ENCODE results near the gene TLCD2.

- TF ChIP-seq, protein P1, sequence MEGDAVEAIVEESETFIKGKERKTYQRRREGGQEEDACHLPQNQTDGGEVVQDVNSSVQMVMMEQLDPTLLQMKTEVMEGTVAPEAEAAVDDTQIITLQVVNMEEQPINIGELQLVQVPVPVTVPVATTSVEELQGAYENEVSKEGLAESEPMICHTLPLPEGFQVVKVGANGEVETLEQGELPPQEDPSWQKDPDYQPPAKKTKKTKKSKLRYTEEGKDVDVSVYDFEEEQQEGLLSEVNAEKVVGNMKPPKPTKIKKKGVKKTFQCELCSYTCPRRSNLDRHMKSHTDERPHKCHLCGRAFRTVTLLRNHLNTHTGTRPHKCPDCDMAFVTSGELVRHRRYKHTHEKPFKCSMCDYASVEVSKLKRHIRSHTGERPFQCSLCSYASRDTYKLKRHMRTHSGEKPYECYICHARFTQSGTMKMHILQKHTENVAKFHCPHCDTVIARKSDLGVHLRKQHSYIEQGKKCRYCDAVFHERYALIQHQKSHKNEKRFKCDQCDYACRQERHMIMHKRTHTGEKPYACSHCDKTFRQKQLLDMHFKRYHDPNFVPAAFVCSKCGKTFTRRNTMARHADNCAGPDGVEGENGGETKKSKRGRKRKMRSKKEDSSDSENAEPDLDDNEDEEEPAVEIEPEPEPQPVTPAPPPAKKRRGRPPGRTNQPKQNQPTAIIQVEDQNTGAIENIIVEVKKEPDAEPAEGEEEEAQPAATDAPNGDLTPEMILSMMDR (IDR thresholded peaks at IDR 0.05) = no peak
- TF ChIP-seq, protein P2, sequence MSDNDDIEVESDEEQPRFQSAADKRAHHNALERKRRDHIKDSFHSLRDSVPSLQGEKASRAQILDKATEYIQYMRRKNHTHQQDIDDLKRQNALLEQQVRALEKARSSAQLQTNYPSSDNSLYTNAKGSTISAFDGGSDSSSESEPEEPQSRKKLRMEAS (CRISPR knock-in tag; IDR thresholded peaks at IDR 0.05) = no peak
- TF ChIP-seq JUN (CRISPR knock-in tag; IDR thresholded peaks at IDR 0.05) = no peak
- no peak for TF ChIP-seq ZNF512 (CRISPR knock-in tag; IDR thresholded peaks at IDR 0.05; ENCODE audit: borderline replicate concordance)
- TF ChIP-seq KAT7 (CRISPR knock-in tag; IDR thresholded peaks at IDR 0.05; ENCODE audit: borderline replicate concordance) = no peak
- no peak for TF ChIP-seq TCF7 (CRISPR knock-in tag; IDR thresholded peaks at IDR 0.05; ENCODE audit: low read depth)
- TF ChIP-seq TP53 (CRISPR knock-in tag; IDR thresholded peaks at IDR 0.05) = no peak
- no peak for TF ChIP-seq E2F5 (CRISPR knock-in tag; IDR thresholded peaks at IDR 0.05)
- no peak for TF ChIP-seq ESRRA (CRISPR knock-in tag; IDR thresholded peaks at IDR 0.05; ENCODE audit: borderline replicate concordance)
- no peak for TF ChIP-seq RELA (CRISPR knock-in tag; IDR thresholded peaks at IDR 0.05; ENCODE audit: borderline replicate concordance)
- TF ChIP-seq, protein P3, sequence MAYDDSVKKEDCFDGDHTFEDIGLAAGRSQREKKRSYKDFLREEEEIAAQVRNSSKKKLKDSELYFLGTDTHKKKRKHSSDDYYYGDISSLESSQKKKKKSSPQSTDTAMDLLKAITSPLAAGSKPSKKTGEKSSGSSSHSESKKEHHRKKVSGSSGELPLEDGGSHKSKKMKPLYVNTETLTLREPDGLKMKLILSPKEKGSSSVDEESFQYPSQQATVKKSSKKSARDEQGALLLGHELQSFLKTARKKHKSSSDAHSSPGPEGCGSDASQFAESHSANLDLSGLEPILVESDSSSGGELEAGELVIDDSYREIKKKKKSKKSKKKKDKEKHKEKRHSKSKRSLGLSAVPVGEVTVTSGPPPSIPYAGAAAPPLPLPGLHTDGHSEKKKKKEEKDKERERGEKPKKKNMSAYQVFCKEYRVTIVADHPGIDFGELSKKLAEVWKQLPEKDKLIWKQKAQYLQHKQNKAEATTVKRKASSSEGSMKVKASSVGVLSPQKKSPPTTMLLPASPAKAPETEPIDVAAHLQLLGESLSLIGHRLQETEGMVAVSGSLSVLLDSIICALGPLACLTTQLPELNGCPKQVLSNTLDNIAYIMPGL (CRISPR knock-in tag; IDR thresholded peaks at IDR 0.05) = no peak
- TF ChIP-seq, protein P4, sequence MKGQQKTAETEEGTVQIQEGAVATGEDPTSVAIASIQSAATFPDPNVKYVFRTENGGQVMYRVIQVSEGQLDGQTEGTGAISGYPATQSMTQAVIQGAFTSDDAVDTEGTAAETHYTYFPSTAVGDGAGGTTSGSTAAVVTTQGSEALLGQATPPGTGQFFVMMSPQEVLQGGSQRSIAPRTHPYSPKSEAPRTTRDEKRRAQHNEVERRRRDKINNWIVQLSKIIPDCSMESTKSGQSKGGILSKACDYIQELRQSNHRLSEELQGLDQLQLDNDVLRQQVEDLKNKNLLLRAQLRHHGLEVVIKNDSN (CRISPR knock-in tag; IDR thresholded peaks at IDR 0.05) = no peak
Observed at GRCh38 chr17:1742371-1743087, 32.4 kb upstream of the TLCD2 start, which contains the start of gene SERPINF2.

Data from WTC11 (cell line).